Measurements from ENCODE around the gene GPR17. TPM values are rescaled to one million over a fixed set of nuclear protein-coding genes. Genes with fewer than 3 reads are reported as not detected.
A peak's percentile ranks its signal among the peaks of the same experiment; 100 is the strongest.

Gene GPR17
- total RNA-seq, 2 experiments from 2014 or later: not detected

GRCh38 chr2:127608061-127609030 lies 37.6 kb upstream of the GPR17 start:
- CTCF ChIA-PET: interaction anchor here (0.8 to 2.2 kb wide), 2 partner anchors 17 to 45 kb away, joined by 4 to 6 read pairs; no protein-coding TSS in a partner anchor
- Mint-ChIP-seq H3K4me3 (no peak overlapping the region), H3K27ac (no peak overlapping the region), H3K4me1 (ENCODE audit: low read depth) (peaks cover 7% of the 10 kb centered on the region), H3K36me3 (ENCODE audit: low read depth) (no peaks in the 10 kb centered on the region), H3K9me3 (peaks cover 7% of the 10 kb centered on the region), H3K27me3 (ENCODE audit: low read depth) (no peaks in the 10 kb centered on the region)
- intact Hi-C loops (cut with micrococcal nuclease): no loop called here
- DNase-seq: peak; percentile 3

- no peak overlapping the region for H3K4me3 Mint-ChIP-seq
- CTCF ChIA-PET: interaction anchor here (2.2 kb wide), 1 partner anchor 18 kb away, joined by 6 read pairs; no protein-coding TSS in a partner anchor
- H3K27me3 Mint-ChIP-seq (ENCODE audit: low read depth): no peaks in the 10 kb centered on the region
- DNase-seq: peak; percentile 3
- H3K4me1 Mint-ChIP-seq (ENCODE audit: low read depth): peaks cover 6% of the 10 kb centered on the region
- no peaks in the 10 kb centered on the region for H3K36me3 Mint-ChIP-seq (ENCODE audit: low read depth)
- intact Hi-C loops (cut with micrococcal nuclease): no loop called here
- no peak overlapping the region for H3K27ac Mint-ChIP-seq
- peaks cover 8% of the 10 kb centered on the region for H3K9me3 Mint-ChIP-seq
Observed at GRCh38 chr2:127609031-127609751, 36.8 kb upstream of the GPR17 start.

- intact Hi-C loops (cut with micrococcal nuclease): no loop called here
- Mint-ChIP-seq H3K36me3 (ENCODE audit: low read depth) (no peaks in the 10 kb centered on the region), H3K9me3 (peaks cover 8% of the 10 kb centered on the region), H3K27ac (no peak overlapping the region), H3K4me1 (ENCODE audit: low read depth) (peaks cover 2% of the 10 kb centered on the region), H3K27me3 (ENCODE audit: low read depth) (no peaks in the 10 kb centered on the region), H3K4me3 (no peak overlapping the region)
- CTCF ChIA-PET: interaction anchor here (0.9 kb wide), 1 partner anchor 130 kb away, joined by 3 read pairs; no protein-coding TSS in a partner anchor
- no peak for DNase-seq
Observed at GRCh38 chr2:127609818-127610217, 36.1 kb upstream of the GPR17 start.

GRCh38 chr2:127610561-127610960 lies 35.4 kb upstream of the GPR17 start:
- Mint-ChIP-seq H3K27ac (no peak overlapping the region), H3K36me3 (ENCODE audit: low read depth) (no peaks in the 10 kb centered on the region), H3K4me3 (no peak overlapping the region), H3K27me3 (ENCODE audit: low read depth) (no peaks in the 10 kb centered on the region), H3K9me3 (peaks cover 8% of the 10 kb centered on the region), H3K4me1 (ENCODE audit: low read depth) (peaks cover 5% of the 10 kb centered on the region)
- peak; percentile 2 for DNase-seq
- intact Hi-C loops (cut with micrococcal nuclease): no loop called here
- CTCF ChIA-PET: interaction anchor here (0.7 to 1.4 kb wide), 4 partner anchors 16 to 131 kb away, joined by 3 to 7 read pairs (median 5); no protein-coding TSS in a partner anchor

- CTCF ChIA-PET: interaction anchor here (1.0 to 1.5 kb wide), 3 partner anchors 17 to 39 kb away, joined by 4 to 6 read pairs (median 4); no protein-coding TSS in a partner anchor
- Mint-ChIP-seq H3K27ac (no peak overlapping the region), H3K9me3 (peaks cover 8% of the 10 kb centered on the region), H3K4me3 (no peak overlapping the region), H3K36me3 (ENCODE audit: low read depth) (no peaks in the 10 kb centered on the region), H3K27me3 (ENCODE audit: low read depth) (no peaks in the 10 kb centered on the region), H3K4me1 (ENCODE audit: low read depth) (peaks cover 12% of the 10 kb centered on the region)
- DNase-seq: peak; percentile 2
- intact Hi-C loops (cut with micrococcal nuclease): no loop called here
Observed at GRCh38 chr2:127611076-127611925, 34.7 kb upstream of the GPR17 start.

GRCh38 chr2:127612111-127612822 lies 33.7 kb upstream of the GPR17 start:
- no peak overlapping the region for H3K27ac Mint-ChIP-seq
- peaks cover 8% of the 10 kb centered on the region for H3K9me3 Mint-ChIP-seq
- intact Hi-C loops (cut with micrococcal nuclease): no loop called here
- peak; percentile 2 for DNase-seq
- no peaks in the 10 kb centered on the region for H3K36me3 Mint-ChIP-seq (ENCODE audit: low read depth)
- CTCF ChIA-PET: interaction anchor here (1.5 kb wide), 1 partner anchor 21 kb away, joined by 4 read pairs; no protein-coding TSS in a partner anchor
- H3K4me3 Mint-ChIP-seq: no peak overlapping the region
- H3K4me1 Mint-ChIP-seq (ENCODE audit: low read depth): peaks cover 21% of the 10 kb centered on the region
- no peaks in the 10 kb centered on the region for H3K27me3 Mint-ChIP-seq (ENCODE audit: low read depth)

- Mint-ChIP-seq H3K27ac (no peak overlapping the region), H3K4me1 (ENCODE audit: low read depth) (peaks cover 24% of the 10 kb centered on the region), H3K36me3 (ENCODE audit: low read depth) (no peaks in the 10 kb centered on the region), H3K9me3 (peaks cover 8% of the 10 kb centered on the region), H3K27me3 (ENCODE audit: low read depth) (no peaks in the 10 kb centered on the region), H3K4me3 (no peak overlapping the region)
- CTCF ChIA-PET: interaction anchor here (0.9 to 2.9 kb wide), 4 partner anchors 23 to 36 kb away, joined by 3 to 14 read pairs (median 4); no protein-coding TSS in a partner anchor
- intact Hi-C loops (cut with micrococcal nuclease): no loop called here
- DNase-seq: peak; percentile 0
Observed at GRCh38 chr2:127614246-127614645, 31.7 kb upstream of the GPR17 start.

- H3K27me3 Mint-ChIP-seq (ENCODE audit: low read depth): no peaks in the 10 kb centered on the region
- peaks cover 22% of the 10 kb centered on the region for H3K4me1 Mint-ChIP-seq (ENCODE audit: low read depth)
- no peak overlapping the region for H3K4me3 Mint-ChIP-seq
- H3K9me3 Mint-ChIP-seq: peaks cover 8% of the 10 kb centered on the region
- CTCF ChIA-PET: interaction anchor here (1.0 to 2.9 kb wide), 2 partner anchors 24 to 35 kb away, joined by 3 to 14 read pairs; no protein-coding TSS in a partner anchor
- peak; percentile 1 for DNase-seq
- no peaks in the 10 kb centered on the region for H3K36me3 Mint-ChIP-seq (ENCODE audit: low read depth)
- no peak overlapping the region for H3K27ac Mint-ChIP-seq
- intact Hi-C loops (cut with micrococcal nuclease): no loop called here
Observed at GRCh38 chr2:127614731-127615130, 31.2 kb upstream of the GPR17 start.

- CTCF ChIA-PET: interaction anchor here (0.7 to 2.9 kb wide), 3 partner anchors 24 to 40 kb away, joined by 3 to 14 read pairs (median 3); no protein-coding TSS in a partner anchor
- H3K4me1 Mint-ChIP-seq (ENCODE audit: low read depth): peaks cover 24% of the 10 kb centered on the region
- no peaks in the 10 kb centered on the region for H3K27me3 Mint-ChIP-seq (ENCODE audit: low read depth)
- H3K27ac Mint-ChIP-seq: no peak overlapping the region
- no peak overlapping the region for H3K4me3 Mint-ChIP-seq
- H3K9me3 Mint-ChIP-seq: peaks cover 8% of the 10 kb centered on the region
- no peaks in the 10 kb centered on the region for H3K36me3 Mint-ChIP-seq (ENCODE audit: low read depth)
- DNase-seq: peak; percentile 11
- intact Hi-C loops (cut with micrococcal nuclease): no loop called here
Observed at GRCh38 chr2:127615511-127616166, 30.3 kb upstream of the GPR17 start.

GRCh38 chr2:127618551-127619202 lies 27.3 kb upstream of the GPR17 start:
- no peak overlapping the region for H3K27ac Mint-ChIP-seq
- DNase-seq: no peak
- no peaks in the 10 kb centered on the region for H3K9me3 Mint-ChIP-seq
- peaks cover 24% of the 10 kb centered on the region for H3K4me1 Mint-ChIP-seq (ENCODE audit: low read depth)
- no peaks in the 10 kb centered on the region for H3K36me3 Mint-ChIP-seq (ENCODE audit: low read depth)
- no peak overlapping the region for H3K4me3 Mint-ChIP-seq
- no peaks in the 10 kb centered on the region for H3K27me3 Mint-ChIP-seq (ENCODE audit: low read depth)
- intact Hi-C loops (cut with micrococcal nuclease): no loop called here
- CTCF ChIA-PET: no interaction called here
